ENCODE measurements around the gene TNS3.

Gene TNS3

DNA sequence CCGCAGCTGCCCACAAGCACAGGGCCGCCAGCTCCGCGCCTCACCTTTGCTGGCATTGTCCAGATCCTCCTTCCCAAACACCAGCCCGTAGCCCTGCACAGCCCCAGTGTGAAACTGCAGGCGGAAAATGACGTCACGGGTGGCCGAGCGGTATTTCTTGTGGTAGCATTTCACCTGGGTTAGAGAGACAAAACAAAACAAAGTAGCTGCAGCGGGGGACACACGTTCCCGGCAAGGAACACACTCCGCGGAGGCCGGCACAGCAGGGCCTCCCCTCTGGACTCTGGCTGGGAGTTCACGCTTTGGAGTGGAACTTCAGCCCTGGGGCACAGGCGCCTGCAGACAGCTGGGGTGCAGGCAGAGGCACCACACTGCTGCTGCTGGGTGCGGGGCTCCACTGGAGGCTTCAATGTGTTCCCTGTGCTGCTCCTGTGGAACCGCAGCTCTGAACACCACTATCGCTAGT, 181.1 kb downstream of the TNS3 start:
- DNase-seq, result no peak

DNA sequence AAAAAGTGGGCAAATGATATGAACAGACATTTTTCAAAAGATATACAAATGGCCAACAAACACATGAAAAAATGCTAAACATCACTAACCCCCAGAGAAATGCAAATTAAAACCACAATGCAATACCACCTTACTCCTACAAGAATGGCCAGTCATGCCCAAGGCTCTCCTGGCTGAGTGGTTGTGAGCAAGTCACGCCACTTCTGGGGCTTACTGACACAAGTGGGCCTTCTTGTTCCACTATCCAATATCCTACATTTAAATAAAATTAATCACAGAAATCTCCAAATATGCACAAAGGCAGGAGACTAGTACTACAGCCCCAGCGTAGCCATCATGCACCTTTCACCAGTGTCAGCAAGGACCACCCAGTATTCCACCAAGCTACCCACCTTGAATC, 181.9 kb downstream of the TNS3 start:
- DNase-seq, result no peak

DNA sequence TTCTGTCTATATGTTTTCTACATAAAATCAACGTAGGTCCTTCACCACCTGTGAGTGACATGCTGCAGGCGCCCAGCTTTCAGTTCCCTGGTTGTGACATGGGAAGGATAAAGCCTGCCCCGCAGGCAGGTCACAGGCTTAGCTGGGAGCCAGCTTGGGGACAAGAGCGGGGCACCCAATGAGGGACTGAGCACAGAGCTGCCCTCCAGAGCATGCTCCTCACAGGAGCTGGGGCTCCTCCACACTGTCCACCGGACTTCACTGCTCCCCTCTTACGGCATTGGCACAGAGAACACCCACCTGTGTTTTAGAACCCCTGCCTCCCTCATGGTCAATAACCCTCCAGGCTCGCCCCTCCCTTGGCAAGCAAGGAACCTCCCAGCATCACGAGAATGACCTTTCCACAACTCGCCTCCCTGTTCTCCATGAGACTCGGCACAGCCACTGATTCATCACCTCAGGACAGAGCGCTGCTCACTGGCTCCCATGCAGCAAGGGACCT, 187.1 kb downstream of the TNS3 start:
- DNase-seq, result no peak

DNA sequence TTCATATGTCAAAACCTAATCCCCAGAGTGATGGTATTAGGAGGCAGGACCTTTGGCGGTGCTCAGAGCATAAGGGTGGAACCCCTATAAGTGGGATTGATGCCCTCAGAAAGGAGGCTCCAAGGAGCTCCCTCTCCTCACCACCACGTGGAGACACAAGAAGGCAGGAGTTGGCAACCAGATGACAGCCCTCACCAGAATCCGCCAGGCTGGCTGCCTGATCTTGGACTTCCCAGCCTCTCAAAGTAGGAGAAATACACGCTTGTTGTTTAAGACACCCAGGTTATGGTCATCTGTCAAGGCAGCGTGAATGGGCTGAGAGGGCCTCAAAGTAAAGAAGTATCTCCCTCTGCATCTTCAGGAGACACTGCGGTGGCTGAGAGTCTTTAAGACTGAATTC, 187.7 kb downstream of the TNS3 start:
- DNase-seq, result no peak

DNA sequence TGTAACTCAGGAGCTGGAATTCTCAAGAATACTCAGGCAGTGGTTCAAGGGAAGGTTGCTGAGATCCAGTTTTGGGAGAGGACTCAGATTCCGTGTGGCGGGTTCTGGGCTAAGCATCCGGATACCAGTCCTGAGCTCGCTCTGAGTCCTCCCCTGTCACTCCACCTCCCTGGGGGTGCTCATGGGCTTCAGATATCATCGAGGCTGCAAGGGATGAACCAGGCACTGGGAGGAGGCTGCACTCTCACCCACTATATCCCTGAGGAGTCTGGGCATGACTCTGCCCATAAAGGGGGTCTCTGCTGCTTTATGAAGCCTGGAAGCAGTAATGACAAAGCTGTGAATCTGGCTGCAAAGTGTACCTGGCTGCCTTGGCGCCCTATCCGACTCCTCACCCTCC, 188.5 kb downstream of the TNS3 start:
- DNase-seq, result no peak

DNA sequence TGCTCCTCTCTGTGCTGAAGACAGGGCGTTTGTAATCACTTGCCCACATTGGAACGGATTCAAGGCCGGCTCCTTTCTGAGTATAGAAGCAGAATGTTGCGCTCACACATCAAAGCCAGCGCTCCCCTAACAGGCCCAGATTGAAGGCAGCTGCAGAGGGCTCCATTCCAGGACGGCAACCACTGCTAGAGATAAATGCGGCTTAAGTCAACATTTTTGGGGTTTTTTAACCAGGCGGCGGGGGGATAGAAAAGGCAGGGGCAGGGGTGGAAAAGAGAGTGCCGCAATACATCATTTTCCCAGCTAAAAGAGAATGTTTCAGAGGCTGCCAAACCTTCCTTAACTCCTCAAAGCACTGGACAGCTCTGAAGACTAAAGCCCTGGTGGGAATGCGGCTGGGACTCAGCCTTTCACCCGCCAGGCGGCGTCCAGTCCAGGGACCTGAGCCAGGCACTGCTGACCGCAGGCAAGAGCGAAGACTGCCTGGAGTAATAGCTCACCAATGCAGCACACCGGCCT, 189.6 kb downstream of the TNS3 start:
- DNase-seq, result no peak

DNA sequence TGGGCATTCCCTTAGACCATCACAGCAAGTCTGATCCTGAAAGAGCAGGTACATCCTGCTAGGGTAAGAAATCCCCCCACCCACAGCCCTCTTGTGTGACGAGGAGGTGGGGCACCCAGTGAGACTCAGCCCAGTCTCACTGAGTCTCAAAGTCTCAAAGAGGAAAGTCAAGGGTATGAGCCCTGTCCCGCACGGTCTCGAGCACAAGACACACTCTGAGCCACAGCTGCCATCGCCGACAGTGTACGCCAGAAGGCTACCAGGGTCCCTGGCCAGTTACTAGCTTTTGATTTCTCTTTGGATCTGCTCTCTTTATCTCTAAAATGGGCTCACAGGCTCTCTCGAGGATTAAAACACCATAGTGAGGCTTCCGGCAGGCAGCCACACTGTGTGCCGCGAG, 190.2 kb downstream of the TNS3 start:
- DNase-seq, result no peak

DNA sequence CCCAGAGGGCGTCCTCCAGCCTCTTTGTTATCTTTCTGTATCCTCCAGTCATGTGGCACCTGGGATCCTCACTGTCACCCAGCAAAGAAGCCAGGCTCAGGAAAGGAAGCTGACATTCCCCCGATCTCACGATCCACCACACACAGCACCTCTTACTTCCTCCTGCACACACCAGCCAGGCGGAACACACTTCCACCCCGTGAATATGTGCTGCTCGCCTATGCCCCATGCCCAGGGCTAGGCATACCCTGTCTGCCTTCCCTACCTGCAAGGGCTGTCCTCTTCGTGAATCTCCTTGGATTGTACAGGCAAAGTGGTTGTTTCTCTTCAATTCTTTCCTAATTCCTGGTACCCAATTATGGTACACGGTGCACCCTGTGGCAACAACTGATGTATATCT, 191.0 kb downstream of the TNS3 start:
- no peak for DNase-seq

DNA sequence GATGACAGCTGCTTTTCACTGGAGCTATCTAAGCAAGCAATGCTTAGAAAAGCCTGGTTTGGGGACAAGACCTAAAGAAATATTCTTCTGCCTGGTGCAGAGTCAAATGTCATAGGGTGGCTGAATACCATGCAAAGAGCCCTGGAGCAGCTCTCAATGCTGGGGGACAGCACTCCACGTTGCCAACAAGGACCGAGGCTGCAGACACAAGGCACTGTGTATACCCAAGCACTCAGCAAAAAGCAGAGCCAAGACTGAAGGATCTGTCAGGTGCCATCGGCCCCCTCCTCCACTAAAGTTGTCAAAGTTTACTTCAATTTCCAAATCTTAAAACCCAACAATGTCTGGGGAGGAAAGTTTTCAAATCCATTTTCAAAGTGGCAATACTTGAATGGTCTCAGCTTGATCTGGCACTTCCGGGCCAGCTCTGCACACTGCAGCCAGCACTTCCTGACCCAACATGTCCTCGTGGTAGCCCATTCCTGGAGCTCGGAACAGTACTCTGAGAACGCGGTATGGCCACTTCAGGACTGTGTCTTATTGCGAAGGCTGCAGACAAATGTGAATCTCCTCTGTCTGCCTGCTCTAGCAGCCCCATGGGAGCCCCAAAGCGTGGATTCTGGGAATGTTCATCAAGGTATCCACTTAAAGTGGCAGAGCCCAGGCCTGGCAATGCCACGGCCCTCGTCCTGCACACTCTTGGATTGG, 191.8 kb downstream of the TNS3 start:
- DNase-seq, result no peak

DNA sequence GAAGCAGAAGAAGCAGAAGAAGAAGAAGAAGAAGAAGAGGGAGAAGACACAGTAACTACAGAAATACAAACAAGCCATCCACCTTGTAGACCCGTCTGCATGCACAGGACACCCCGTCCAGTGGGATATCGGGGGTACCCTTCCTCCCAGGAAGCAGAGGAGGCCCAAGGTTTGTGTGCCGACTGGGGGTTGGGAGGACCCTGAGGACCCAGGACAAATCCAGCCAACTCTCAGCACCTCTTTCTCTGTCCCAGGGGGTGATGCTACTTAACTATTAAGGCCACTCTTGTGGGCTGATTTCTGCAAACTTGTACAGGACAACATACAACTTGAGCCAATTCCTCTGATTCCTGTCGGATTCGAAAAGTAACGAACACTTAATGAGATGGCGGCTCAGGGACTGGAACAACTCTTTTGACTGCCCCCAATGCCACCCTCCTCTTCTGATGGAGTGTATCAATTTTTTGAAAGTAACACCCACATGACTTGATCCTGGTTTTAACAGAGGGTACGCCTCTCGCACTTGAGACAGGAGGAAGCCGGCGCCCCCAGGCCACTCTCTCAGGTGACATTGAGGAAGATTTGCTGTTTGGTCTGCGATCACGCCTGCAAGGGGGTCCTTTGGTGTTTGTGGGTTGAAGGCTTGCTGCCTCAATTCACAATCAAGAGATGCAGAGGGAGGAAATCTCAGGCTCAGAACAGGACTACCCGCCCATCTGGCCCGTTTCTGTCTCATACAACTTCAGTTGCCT, 192.6 kb downstream of the TNS3 start:
- no peak for DNase-seq

DNA sequence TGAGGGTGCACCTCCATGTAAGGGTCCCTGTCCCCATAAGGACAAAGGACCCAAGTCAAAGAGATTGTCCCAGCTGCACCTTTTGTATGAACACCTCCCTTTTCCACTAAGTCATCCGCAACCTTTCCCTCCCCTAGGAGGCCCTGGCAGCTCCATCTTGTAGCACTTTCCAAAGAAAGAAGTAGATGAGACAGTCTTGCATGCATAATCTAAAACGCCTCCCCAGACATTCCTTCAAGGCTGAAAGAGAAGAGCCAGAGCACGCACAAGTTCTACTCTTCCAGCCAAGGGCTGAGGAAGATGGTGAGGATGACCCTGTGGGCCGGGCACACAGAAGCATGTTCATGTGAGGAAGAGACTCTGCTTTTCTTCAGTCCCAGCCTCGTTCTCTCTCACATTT, 194.4 kb downstream of the TNS3 start:
- DNase-seq, result no peak

DNA sequence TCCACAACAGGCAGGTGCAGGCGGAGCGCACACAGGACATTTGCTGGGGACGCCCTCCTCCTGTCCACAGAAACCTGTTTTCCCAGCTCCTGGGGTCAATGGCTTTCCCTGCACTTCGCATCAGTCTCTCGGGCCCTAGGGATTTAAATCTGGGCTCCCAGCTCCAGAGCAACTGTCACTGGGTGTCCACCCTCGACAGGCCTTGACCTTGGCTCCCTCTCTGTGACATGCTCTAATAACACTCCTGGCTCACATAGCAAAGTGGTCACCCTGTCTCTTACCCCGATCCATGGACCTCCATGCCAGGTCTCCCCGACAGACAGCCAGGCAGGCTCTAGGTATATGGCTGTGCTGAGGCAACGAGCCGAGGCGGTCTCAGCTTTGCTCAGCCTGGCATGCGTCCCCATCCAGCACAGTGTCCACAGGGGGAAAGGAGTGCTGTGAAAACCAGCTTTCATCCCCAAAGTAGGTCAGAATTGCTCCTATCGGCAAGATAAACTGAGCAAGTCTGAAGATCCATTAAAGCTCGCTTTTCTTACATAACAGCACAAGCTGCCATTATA, 195.6 kb downstream of the TNS3 start:
- no peak for DNase-seq

DNA sequence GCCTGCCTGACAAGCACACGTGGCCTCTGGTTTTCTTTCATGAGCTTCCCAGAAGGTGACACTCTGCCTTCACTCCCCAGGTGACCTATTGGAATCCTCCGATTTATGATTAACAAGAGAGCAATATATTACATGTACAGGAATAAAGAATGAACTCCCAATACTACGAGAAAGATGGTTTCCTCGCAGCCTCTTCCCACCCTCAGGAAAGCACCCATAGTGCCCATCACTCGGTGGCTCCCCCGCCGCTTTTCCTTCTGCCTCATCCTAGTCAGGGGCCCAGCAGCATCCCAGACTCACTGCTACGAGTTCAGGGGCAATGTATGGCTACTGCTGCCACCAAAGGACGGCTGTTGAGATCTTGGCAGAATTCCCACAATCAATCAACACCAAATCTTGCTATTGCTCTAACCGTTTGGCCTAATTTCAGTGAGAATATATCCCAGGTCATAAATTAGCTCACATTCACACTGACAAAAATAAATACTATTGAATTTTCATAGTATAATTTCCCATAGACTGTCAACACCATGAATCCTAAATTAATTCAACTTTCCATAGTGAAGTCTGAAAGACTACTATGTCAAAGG, 196.3 kb downstream of the TNS3 start:
- no peak for DNase-seq

DNA sequence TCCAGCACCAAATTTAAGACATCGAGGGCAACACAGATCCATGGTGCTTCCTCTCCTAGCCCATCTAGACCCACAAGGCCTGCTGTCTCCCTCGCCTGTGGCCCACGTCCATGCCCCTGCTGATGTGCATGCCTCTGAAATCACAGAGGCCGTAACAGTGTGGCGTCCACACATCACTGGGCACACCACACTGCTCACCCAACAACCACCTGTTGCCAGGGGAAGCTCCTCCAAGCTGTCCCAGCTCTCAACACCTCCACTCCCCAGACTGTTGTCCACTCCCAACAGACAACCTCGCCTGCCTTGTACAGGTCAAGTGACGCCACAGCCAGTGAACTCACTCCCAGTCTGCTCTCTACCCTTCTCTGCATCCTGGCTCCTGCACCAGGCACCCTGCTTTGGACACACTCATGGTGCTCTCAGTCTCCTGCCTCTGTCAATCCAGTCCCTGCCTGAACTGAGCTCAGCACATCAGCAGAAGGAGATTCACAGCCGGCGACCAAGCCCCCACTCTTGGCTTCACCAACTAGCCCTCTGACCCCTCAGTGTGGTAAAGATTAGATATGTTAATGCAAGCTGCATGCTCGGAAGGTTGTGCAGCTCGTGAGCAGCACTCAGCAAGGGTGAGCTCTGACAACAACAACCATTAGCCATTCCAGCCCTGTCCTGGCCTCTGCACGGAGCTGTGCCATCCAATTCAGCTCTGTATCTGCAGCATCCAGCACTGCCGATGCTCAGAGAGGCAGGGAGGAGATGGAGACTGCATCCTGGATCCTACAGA, 197.0 kb downstream of the TNS3 start:
- DNase-seq, result no peak

DNA sequence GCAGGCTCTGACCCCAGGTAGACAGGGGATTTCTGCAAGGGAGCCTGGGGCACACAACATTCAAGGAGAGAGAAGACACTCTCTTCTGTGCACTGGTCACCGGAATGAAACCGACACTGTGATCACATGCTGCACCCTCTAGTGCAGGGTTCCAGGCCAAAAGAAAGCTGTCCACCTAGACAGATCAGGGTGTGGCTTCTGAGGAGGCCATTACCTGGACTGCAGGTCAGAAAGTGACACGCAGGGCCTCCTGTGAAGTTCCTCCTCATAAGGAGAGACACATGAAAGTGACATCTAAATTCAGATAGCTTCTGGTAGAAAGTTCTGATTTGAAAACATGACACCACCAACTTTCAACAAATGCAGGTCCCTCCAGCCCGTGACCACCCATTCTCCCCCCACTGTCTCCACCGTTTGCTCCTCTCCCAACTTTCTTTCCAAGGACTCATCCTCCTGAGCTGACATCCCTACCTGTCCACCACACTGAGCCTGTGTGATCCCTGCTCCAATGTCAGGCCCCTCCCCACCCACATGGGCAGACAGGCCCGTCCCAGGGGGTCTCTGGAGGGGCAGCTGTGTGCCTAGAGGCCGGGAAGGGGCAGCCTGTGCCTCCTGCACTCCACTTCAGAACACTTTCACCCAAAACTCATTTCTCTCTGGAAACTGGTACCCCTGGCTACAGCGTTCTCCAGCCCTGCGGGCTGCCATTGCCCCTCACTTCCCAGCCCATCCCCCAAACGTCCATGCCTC, 198.0 kb downstream of the TNS3 start:
- no peak for DNase-seq

DNA sequence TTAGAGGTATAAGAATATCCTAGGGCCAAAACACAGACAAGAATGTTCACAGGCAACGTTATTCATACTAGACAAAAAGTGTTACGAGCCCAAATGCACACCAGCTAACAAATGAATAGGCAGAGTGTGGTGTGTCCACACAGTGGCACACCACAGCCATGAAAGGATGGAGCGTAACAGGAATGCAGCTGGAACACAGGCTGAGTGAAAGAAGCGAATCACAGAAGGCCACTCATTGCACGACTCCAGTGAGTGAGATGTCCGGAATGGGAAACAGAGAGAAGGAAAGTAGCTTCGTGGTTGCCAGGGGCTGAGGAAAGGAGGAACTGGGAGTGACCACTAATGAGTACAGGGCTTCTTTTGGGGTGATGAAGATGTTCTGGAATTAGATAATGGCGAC, 198.8 kb downstream of the TNS3 start:
- DNase-seq, result no peak

DNA sequence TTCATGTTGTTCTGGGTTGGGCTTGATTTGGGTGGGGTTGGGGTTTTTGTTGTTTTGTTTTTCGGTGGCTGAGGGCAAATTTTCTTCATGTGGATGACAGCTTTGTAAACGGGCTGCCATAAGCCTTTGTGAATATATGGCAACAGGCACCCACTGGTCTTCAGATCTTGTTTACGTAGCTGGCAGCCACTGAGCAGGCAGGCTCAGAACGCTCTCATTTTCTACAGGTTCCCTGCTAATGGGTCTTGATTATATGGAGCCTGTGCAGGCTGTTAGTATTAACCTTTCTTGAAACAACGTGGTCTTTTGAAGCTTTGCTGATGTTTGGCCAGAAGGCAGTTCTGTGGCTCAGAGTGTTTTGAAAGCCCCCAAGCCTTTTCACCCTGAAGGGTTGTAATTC, 199.7 kb downstream of the TNS3 start:
- DNase-seq, result no peak

DNA sequence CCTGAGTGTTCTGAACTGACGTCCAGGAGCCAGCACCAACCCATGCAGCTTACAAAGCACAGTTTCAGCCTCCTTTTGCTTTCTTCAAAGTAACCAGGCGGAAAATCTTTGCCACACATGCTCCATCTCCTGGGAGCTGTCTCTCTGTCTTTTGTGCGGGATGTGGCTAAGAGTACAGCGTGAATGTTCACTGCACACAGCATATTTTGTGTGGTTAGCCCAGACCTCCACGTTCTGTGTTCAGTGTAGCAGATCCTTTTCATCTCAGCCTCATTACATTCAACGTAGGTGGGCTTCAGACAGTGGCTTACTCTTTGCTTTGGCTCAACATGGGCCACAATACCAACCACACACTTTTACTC, 200.8 kb downstream of the TNS3 start:
- no peak for DNase-seq

DNA sequence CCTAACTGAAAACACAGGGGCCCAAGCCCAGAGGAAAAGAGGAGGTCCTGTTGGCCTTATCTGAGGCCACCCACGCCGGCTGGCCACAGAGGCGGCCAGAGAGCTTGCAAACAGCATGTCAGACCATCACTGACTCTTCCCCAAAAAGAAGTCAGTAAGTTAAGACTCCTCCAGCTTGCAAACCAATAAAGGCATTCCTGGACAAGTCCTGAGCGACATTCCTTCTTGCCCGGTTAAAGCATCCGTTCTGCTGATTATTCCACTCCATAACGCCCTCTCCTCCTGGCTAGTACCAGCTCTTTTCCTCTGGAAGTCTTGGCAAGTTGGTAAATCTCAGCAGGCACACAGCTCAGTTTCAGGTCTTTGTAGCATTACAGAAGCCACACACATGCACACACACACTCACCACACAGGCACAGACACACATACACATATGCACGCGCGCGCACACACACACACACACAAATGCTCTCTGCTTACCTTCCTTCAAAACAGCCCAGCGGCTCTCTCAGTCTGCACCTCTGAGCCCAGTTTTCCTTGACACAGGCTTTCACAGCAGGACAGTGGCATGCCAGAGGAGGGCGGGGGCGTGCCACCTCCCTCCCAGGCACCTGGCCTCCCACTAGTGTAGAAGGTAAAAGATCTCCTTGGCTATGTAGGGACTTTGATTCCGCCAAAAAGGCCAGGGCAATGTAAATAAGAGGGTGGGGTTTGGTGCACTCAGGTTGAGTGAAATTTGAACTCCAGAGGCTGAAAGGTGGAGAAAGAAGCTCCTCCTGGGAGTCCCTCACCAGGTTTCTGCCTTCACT, 201.4 kb downstream of the TNS3 start:
- no peak for DNase-seq

DNA sequence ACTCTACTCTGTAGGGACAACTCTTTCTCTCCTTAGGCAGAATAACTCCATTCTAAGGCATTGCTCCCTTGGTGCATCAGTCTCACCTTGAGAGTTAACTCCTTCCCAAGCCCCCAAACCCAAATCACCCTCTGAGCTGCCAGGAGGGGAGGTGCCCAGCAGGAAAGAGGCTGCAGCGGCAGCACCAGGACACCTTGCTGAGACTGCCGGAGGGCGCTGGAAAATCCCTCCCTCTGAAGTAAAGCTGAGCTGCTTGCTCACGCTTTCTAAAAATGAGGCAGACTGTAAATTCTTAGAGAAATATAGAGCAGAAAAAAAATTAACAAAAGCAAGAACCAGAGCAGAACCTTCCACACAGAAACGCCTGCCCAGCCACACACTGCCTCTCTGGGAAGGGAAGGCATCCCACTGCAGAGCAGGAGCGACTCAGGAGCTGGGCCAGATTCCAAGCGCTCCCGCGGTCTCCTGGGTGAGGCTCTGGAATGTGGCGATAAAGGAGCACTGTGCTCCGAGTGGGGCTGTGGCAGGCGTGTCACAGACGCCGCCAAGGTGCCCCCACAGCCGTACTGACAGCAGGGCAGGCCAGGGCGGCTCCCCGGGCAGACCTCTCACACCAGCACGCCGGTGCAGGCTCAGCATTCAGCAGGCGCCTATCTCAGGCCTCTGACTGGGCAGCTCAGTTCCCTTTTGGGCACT, 202.1 kb downstream of the TNS3 start:
- no peak for DNase-seq

All from activated naive CD4-positive, alpha-beta T cell treated with anti-CD3 and anti-CD28 coated beads, Interleukin-2, amount 50 U/mL, for 16 hours (primary cell).